GM19240 (cell line): ENCODE data around the gene NEB.

Source experiments
- DNase-seq: peaks from one replicate; pipeline ENCODE4 v3.0.0; 2011; ENCODE audit warnings: low spot score; ENCODE audit not compliant: insufficient read length

NEB gene, protein sequence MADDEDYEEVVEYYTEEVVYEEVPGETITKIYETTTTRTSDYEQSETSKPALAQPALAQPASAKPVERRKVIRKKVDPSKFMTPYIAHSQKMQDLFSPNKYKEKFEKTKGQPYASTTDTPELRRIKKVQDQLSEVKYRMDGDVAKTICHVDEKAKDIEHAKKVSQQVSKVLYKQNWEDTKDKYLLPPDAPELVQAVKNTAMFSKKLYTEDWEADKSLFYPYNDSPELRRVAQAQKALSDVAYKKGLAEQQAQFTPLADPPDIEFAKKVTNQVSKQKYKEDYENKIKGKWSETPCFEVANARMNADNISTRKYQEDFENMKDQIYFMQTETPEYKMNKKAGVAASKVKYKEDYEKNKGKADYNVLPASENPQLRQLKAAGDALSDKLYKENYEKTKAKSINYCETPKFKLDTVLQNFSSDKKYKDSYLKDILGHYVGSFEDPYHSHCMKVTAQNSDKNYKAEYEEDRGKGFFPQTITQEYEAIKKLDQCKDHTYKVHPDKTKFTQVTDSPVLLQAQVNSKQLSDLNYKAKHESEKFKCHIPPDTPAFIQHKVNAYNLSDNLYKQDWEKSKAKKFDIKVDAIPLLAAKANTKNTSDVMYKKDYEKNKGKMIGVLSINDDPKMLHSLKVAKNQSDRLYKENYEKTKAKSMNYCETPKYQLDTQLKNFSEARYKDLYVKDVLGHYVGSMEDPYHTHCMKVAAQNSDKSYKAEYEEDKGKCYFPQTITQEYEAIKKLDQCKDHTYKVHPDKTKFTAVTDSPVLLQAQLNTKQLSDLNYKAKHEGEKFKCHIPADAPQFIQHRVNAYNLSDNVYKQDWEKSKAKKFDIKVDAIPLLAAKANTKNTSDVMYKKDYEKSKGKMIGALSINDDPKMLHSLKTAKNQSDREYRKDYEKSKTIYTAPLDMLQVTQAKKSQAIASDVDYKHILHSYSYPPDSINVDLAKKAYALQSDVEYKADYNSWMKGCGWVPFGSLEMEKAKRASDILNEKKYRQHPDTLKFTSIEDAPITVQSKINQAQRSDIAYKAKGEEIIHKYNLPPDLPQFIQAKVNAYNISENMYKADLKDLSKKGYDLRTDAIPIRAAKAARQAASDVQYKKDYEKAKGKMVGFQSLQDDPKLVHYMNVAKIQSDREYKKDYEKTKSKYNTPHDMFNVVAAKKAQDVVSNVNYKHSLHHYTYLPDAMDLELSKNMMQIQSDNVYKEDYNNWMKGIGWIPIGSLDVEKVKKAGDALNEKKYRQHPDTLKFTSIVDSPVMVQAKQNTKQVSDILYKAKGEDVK (N-terminal part only)

DNA sequence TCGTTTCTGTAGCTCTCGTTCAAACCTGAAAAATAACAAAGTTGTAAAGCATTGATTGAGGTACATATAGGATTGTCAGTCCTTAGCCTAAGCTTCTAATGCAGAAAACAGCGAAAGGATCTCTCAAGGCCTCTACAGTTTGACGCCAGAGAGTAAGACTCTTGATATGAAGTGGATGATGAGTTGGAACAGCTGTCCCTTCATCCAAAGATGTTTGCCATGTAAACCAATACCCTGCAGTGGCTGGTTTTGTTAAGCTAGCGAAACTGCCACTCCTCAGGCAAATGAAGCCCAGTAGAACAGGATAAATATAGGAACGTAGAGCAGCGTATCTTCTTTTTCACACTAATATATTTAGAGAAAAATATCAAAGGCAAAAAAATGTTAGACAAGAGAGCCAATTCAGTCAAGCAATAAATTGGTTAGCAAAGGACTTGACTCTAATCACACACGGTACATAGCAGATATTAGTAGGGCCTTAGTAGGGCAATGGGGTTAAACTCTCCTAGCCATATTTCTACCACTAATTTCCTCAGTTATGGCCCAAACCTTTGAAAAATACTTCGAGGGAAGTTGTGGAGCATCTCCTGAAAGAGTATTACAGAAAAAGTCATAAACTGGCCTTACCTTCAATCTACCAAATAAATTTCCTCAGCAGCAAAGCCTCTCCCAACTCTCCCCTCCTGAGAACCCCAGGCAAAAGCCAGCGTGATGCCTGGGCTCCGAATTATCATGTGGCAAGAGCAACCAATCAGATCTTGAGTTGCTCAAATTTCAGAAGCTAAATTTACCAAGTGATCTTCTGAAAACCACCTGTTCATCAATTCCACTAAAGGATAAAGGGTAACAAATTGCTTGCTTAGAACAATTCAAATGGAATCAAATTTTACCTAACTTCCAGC, at the start of gene NEB:
TSS of gene NEB (minus strand) at position 706 of the 902 bp plus-strand sequence. CDS start 1,320 bp downstream, outside the sequence.
- no peak for DNase-seq

DNA sequence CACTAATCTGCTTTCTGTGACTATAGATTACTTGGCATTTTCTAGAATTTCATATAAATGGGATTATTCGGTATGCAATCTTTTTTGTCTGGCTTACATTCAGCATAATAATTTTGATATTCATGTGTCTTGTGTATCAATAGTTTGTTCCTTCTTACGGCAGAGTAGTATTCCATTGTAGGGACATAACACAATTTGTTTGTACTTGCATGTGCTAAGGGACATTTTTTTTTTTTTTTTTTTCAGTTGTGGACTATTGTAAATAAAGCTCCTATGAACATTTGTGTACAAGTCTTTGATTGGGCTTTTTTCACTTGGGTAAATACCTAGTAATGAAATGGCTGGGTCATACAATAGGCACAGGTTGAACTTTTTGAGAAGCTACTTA, 48.9 kb upstream of the NEB start:
- no peak for DNase-seq

DNA sequence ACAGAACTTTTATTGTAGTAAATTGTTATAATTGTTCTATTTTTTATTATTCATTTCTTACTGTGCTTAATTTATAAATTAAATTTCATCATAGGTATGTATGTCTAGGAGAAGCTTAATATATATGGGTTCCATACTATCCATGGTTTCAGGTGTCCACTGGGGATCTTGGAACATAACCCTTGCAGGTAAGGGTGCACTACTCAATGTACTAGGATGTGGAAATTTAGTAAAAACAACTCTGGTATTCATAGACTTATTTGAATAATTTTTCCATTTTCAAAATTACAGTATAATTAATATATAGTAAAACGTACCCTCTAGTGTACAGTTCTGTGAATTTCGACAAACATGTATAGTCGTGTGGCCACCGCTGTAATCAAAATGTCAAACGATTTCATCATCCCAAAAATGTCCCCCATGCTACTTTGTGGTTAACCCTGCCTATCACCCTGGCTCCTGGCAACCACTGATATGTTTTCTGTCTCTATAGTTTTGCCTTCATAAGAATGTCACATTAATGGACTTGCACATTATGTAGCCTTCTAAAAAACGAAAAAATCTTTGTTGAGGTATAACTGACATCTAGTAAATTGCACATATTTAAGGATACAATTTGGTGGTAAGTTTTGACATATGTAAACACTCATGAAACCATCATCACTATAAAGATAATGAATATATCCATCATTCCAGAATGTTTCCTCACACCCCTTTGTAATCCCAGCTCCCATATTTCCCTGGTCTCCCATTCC, 48.3 kb upstream of the NEB start:
- no peak for DNase-seq

GRCh38 chr2:151781642-151782041, 47.4 kb upstream of the NEB start:
- DNase-seq = no peak

- no peak for DNase-seq
These were observed 46.7 kb upstream of the NEB start for GRCh38 chr2:151780938-151781337.

GRCh38 chr2:151777935-151778334, 43.7 kb upstream of the NEB start:
- DNase-seq = no peak

DNA sequence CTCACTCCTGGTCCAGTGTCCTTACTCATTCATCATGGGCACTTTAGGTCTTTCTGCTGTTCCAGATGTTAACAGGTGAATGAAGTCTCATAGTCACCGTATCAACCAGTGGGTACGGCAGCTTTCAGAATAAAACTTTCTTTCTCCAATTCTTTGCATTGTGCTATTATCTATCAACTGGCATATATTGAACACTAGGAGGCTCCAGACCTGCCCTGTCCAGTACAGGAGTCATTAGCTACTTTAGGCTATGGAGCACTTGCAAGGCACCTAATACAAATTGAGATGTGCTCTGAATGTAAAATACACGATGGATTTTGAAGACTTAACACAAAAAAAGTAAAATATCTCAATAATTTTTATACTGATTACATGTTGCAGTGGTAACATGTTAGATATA, 43.2 kb upstream of the NEB start:
- DNase-seq = no peak

- DNase-seq = no peak
These were observed 42.1 kb upstream of the NEB start for GRCh38 chr2:151776367-151776766.

- no peak for DNase-seq
These were observed 40.9 kb upstream of the NEB start for GRCh38 chr2:151775057-151775740.

DNA sequence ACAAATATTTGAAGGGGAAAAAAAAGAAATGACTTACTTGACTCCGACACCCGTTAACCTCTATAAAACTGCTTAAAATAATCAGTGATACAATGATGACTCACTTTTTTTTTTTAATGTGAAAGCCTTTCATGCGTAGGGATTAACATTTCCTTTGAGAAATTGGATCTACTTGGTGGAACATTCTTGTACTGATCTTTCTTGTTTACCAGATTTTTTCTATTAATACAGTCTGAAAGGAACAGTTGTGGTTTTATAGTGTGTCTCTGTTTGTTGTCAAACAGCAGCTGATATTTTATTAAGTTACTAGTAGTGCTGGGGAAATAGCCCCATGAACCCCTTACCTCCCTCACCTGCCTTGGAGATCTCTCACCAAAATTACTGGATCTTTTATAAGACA, 40.2 kb upstream of the NEB start:
- no peak for DNase-seq

GRCh38 chr2:151771599-151772358, 37.5 kb upstream of the NEB start:
- DNase-seq = peak; percentile 71

DNA sequence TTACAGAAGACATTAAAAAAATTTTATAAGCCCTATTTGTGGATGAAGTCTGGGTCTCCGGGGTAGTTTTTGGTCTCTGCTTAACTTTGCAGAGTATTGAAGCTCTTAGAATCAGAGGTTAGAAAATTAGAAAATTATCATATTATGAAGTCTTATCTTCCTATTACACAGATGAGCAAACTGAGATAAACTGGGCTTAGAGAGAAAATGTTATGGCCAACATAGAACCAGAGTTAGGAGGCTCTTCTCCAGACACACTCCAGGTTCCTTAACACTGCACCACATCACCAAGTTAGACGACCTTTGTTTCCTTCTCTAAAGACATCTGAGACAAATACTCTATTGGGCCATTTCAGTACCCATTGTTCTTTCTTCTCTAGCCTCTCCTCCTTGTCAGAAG, 36.7 kb upstream of the NEB start:
- no peak for DNase-seq

- DNase-seq = no peak
These were observed 35.3 kb upstream of the NEB start for GRCh38 chr2:151769606-151770005.

DNA sequence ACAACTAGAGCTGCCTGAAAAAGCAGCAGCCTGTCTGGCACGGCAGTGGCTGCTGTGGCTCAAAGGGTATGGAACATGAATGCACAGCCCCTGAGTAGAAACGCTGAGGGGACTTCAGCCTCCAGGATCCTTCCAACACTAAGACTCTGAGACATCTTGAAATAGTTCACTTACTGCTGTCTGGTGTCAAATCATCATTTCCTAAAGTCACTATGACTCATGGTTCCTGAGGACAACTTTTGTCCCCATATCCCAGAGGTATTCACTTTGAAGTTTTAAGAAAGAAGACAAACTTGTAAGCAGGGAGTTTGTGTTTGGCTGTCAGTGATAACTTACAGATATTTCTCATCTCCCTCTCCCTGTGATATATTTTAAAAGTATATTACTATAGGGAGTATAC, 33.3 kb upstream of the NEB start:
- no peak for DNase-seq

DNA sequence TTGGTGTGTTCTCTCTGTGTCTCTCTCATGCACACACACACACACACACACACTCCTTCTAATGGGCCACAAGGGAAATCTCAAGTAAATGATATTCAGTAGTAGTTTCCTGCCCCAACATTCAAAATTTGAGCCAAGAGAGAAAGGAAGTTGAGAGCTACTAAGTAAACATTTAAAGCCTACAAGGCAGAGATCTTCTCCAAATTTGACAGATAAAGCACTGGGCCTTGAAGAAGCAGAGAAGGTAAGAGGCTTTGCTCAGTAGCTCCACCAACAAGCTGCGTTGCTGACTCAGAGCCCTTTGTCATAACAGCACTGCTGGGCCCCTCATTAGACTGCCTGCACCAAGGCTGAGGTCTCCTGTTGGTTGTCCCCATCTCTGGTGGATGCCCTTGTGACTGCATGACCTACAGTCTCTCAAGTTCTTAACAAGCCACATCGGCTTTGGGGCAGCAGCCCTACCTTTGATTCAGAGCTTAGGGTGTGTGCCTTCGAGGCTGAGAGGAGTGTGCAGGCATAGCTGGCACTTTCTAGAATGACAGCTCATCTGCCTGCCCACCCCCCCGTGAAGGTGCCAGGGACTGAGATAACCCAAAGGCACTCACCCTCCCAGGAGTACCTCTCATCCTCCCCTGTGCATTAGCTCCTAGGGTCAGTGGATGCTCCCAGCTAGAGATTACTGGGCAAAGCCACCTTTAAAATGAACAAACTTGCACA, 32.3 kb upstream of the NEB start:
- DNase-seq = peak; percentile 16

DNA sequence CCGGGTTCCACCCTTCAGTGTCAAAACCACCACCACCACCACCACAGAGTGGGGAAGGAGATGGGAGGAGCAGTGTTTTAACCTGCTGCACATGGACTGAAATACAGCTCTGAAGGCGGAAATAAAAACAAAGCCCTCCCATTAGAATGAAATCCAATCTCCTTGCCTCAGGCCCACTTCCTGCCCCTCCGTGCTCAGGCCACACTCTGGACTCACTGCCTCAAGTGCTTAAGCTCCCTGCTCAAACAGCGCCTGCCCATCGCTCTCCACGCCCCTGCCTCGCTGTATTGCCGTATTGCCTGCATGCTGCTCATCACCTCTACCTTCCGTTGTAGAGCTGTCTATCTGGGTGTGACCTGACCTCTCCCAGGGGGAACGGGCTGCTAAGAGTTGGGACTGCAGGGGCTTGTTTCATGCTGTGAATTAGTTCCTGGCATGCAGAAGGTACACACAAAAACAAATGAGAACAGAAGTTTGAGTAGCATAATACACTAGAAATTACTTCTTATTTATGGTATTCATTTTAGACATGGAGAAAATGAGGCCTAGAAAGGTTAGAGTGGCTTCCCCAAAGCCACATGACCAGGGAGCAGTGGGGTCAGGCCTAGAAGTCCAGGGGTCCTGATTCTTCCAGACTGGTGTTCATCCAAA, 31.6 kb upstream of the NEB start:
- no peak for DNase-seq

DNA sequence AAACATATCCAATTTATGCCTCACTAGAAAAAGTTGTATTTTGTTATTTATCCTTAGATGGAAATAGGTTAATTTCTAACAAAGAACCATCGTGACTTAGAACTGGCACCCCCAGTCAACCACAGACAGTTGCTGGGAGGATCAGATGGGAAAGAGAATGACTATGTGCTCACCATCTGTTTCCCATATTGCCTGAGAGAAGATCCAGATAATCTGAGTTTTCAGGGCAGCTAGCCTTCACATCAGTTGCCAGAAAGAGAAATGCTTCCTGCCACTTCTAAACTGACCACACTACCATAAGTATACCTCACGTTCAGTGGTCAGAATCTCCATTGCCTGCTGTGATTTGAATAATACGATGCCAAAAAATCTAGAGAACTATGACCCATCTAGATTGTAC, 28.4 kb upstream of the NEB start:
- DNase-seq = no peak
